ENCODE results near the gene MYO6.
A peak's percentile ranks its signal among the peaks of the same experiment; 100 is the strongest.
"Not testable (repeated sequence)": the region's sequence is repeated elsewhere in the genome, so short reads cannot be mapped to it uniquely, and the experiment has no call there.

The MYO6 gene
- 6.6 to 10.6 (median 7.6) reads per million in 3 donors for total RNA-seq

DNA sequence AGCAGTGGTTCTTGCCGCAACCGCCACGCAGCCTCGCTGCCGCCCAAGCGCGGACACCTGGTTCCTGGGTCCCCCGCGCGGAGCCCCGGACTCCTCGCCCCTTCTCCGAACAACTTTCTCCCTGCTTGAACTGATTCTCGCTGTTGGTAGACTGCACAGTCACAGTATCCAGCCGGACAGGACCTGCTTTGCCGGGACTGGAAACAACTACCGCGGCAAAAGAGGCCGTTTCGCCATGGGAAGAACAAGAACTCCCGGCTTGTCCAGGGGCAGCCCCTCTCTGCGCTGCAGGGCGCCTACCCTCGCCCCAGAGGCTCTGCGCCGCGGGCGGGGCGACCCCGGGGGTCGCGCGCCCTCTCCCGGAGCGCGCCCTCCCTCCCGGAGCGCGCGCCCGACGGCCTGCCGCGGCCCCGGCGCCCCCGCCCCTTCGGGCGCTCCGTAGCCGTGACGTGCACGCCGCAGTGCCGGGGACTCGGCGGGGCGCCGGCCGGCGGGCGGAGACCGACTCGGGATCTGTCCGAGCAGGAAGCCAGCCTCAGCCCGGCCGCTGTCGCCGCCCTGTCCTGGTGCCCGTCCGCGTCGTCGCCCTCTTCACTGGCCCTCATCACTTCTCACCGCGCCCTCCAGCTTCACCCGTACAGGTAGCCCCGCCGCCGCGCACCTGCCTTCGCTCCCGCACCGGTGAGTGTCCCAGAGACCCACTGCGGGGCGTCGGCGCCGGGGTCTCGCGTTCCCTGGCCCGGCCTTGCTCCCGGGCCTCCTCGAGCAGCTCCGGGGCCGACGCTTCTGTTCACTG lies at the start of gene MYO6:
TSS of gene MYO6 (plus strand) at position 497 of the 796 bp plus-strand sequence. CDS start 68,309 bp downstream, outside the sequence.
- Histone ChIP-seq H3K4me1 (ENCODE audit: control insufficient read depth, insufficient read depth, low read length, poor library complexity, severe bottlenecking) (peaks cover 7% of the 10 kb centered on the region), H3K36me3 (ENCODE audit: control insufficient read depth, insufficient read depth, low read length) (no peaks in the 10 kb centered on the region), H3K27me3 (replicated peaks; ENCODE audit: control insufficient read depth, insufficient read depth, low read length, poor library complexity, severe bottlenecking) (no peaks in the 10 kb centered on the region), H3K4me3 (ENCODE audit: insufficient read depth, low read depth, low read length, poor library complexity, severe bottlenecking) (peak within 1 kb of the TSS; percentile 93), H3K9me3 (ENCODE audit: control insufficient read depth, low read length) (no peaks in the 10 kb centered on the region), H3K27ac (ENCODE audit: insufficient read depth, low read length, poor library complexity, severe bottlenecking) (no peak within 1 kb of the TSS)
- DNase-seq, result peak in 2 of 3 donors; percentile 5 to 30

GRCh38 chr6:75708334-75708733 lies 40.7 kb upstream of the MYO6 start:
- H3K27me3 ChIP-seq (replicated peaks; ENCODE audit: control insufficient read depth, insufficient read depth, low read length, poor library complexity, severe bottlenecking); H3K4me3 ChIP-seq (ENCODE audit: insufficient read depth, low read depth, low read length, poor library complexity, severe bottlenecking); H3K27ac ChIP-seq (ENCODE audit: insufficient read depth, low read length, poor library complexity, severe bottlenecking); H3K9me3 ChIP-seq (ENCODE audit: control insufficient read depth, low read length); H3K4me1 ChIP-seq (ENCODE audit: control insufficient read depth, insufficient read depth, low read length, poor library complexity, severe bottlenecking); DNase-seq: not testable (repeated sequence)
- H3K36me3 ChIP-seq (ENCODE audit: control insufficient read depth, insufficient read depth, low read length), result peaks cover 22% of the 10 kb centered on the region

GRCh38 chr6:75711173-75711572 lies 37.9 kb upstream of the MYO6 start:
- Histone ChIP-seq H3K4me3 (ENCODE audit: insufficient read depth, low read depth, low read length, poor library complexity, severe bottlenecking) (no peak overlapping the region), H3K27me3 (replicated peaks; ENCODE audit: control insufficient read depth, insufficient read depth, low read length, poor library complexity, severe bottlenecking) (no peaks in the 10 kb centered on the region), H3K4me1 (ENCODE audit: control insufficient read depth, insufficient read depth, low read length, poor library complexity, severe bottlenecking) (no peaks in the 10 kb centered on the region), H3K27ac (ENCODE audit: insufficient read depth, low read length, poor library complexity, severe bottlenecking) (no peak overlapping the region), H3K9me3 (ENCODE audit: control insufficient read depth, low read length) (no peaks in the 10 kb centered on the region), H3K36me3 (ENCODE audit: control insufficient read depth, insufficient read depth, low read length) (peaks cover 46% of the 10 kb centered on the region)
- DNase-seq, result no peak

GRCh38 chr6:75719133-75719532 lies 29.9 kb upstream of the MYO6 start:
- Histone ChIP-seq H3K27me3 (replicated peaks; ENCODE audit: control insufficient read depth, insufficient read depth, low read length, poor library complexity, severe bottlenecking) (no peaks in the 10 kb centered on the region), H3K4me3 (ENCODE audit: insufficient read depth, low read depth, low read length, poor library complexity, severe bottlenecking) (no peak overlapping the region), H3K4me1 (ENCODE audit: control insufficient read depth, insufficient read depth, low read length, poor library complexity, severe bottlenecking) (no peaks in the 10 kb centered on the region), H3K36me3 (ENCODE audit: control insufficient read depth, insufficient read depth, low read length) (peaks cover 17% of the 10 kb centered on the region), H3K27ac (ENCODE audit: insufficient read depth, low read length, poor library complexity, severe bottlenecking) (no peak overlapping the region), H3K9me3 (ENCODE audit: control insufficient read depth, low read length) (no peaks in the 10 kb centered on the region)
- no peak for DNase-seq

DNA sequence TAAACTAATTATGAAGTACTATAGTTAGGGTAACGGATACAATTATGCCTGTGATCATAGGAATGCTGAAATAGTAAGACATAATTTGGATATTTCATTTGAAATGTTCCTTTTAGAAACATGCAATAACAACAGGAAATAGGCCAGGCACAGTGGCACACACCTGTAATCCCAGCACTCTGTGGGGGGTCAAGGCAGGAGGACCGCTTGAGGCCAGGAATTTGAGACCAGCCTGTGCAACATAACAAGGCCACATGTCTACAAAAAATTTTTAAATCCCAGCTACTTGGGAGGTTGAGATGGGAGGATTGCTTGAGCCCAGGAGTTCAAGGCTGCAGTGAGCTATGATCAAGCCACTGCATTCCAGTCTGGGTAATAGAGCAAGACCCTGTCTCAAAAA lies 25.7 kb upstream of the MYO6 start:
- no peak for DNase-seq
- Histone ChIP-seq H3K9me3 (ENCODE audit: control insufficient read depth, low read length) (no peaks in the 10 kb centered on the region), H3K4me1 (ENCODE audit: control insufficient read depth, insufficient read depth, low read length, poor library complexity, severe bottlenecking) (no peaks in the 10 kb centered on the region), H3K27me3 (replicated peaks; ENCODE audit: control insufficient read depth, insufficient read depth, low read length, poor library complexity, severe bottlenecking) (no peaks in the 10 kb centered on the region), H3K36me3 (ENCODE audit: control insufficient read depth, insufficient read depth, low read length) (no peaks in the 10 kb centered on the region), H3K4me3 (ENCODE audit: insufficient read depth, low read depth, low read length, poor library complexity, severe bottlenecking) (no peak overlapping the region), H3K27ac (ENCODE audit: insufficient read depth, low read length, poor library complexity, severe bottlenecking) (no peak overlapping the region)

DNA sequence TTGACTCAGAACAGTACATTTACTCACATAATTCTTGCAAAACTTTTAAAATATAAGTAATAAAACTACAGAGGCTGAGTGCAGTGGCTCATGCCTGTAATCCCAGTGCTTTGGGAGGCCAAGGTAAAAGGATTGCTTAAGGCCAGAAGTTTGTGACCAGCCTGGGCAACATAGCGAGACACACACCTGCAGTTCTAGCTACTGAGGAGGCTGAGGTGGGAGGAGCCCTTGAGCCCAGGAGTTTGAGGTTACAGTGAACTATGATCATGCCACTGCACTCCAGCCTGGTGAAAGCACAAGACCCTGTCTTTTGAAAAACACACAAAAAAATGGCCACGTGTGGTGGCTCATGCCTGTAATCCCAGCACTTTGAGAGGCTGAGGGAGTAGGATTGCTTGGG lies 21.8 kb upstream of the MYO6 start:
- no peak overlapping the region for H3K27ac ChIP-seq (ENCODE audit: insufficient read depth, low read length, poor library complexity, severe bottlenecking)
- no peak for DNase-seq
- no peaks in the 10 kb centered on the region for H3K9me3 ChIP-seq (ENCODE audit: control insufficient read depth, low read length)
- no peaks in the 10 kb centered on the region for H3K36me3 ChIP-seq (ENCODE audit: control insufficient read depth, insufficient read depth, low read length)
- H3K27me3 ChIP-seq (replicated peaks; ENCODE audit: control insufficient read depth, insufficient read depth, low read length, poor library complexity, severe bottlenecking), result no peaks in the 10 kb centered on the region
- H3K4me1 ChIP-seq (ENCODE audit: control insufficient read depth, insufficient read depth, low read length, poor library complexity, severe bottlenecking), result no peaks in the 10 kb centered on the region
- H3K4me3 ChIP-seq (ENCODE audit: insufficient read depth, low read depth, low read length, poor library complexity, severe bottlenecking), result no peak overlapping the region

DNA sequence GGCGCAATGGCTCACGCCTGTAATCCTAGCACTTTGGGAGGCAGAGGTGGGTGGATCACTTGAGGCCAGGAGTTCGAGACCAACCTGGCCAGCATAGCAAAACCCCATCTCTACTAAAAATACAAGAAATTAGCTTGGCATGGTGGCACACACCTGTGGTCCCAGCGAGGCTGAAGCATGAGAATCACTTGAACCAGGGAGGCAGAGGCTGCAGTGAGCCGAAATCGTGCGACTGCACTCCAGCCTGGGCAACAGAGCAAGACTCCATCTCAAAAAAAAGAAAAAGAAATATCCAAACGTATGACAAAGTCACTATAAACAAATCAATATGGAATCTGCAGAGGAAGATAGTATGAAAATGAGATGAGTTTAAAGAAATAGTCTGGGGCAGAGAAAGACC lies 18.0 kb upstream of the MYO6 start:
- H3K36me3 ChIP-seq (ENCODE audit: control insufficient read depth, insufficient read depth, low read length); H3K4me3 ChIP-seq (ENCODE audit: insufficient read depth, low read depth, low read length, poor library complexity, severe bottlenecking); H3K9me3 ChIP-seq (ENCODE audit: control insufficient read depth, low read length); DNase-seq; H3K27ac ChIP-seq (ENCODE audit: insufficient read depth, low read length, poor library complexity, severe bottlenecking); H3K27me3 ChIP-seq (replicated peaks; ENCODE audit: control insufficient read depth, insufficient read depth, low read length, poor library complexity, severe bottlenecking); H3K4me1 ChIP-seq (ENCODE audit: control insufficient read depth, insufficient read depth, low read length, poor library complexity, severe bottlenecking): not testable (repeated sequence)

GRCh38 chr6:75735491-75736186 lies 13.4 kb upstream of the MYO6 start:
- no peaks in the 10 kb centered on the region for H3K36me3 ChIP-seq (ENCODE audit: control insufficient read depth, insufficient read depth, low read length)
- no peaks in the 10 kb centered on the region for H3K27me3 ChIP-seq (replicated peaks; ENCODE audit: control insufficient read depth, insufficient read depth, low read length, poor library complexity, severe bottlenecking)
- H3K27ac ChIP-seq (ENCODE audit: insufficient read depth, low read length, poor library complexity, severe bottlenecking), result no peak overlapping the region
- H3K4me3 ChIP-seq (ENCODE audit: insufficient read depth, low read depth, low read length, poor library complexity, severe bottlenecking), result no peak overlapping the region
- no peaks in the 10 kb centered on the region for H3K4me1 ChIP-seq (ENCODE audit: control insufficient read depth, insufficient read depth, low read length, poor library complexity, severe bottlenecking)
- no peak for DNase-seq
- H3K9me3 ChIP-seq (ENCODE audit: control insufficient read depth, low read length), result no peaks in the 10 kb centered on the region

DNA sequence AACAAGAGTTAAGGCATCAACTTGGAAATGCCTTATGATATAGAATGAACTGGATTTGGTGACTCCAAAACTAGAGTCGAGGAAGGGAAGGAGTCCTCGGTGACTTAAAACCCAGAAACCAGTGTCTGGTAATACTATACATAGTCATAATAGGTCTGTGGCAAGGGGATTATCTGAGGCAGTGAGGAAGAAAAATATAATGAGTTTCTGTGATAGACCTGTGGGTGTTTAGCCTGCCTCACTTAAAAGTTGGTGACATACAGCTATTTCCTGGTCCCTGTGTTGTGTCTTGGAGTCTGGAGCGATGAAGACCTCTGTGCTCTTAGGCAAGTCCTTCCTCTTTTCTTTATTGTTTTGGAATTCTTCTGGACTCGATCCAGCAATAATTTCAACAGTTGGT lies 5.1 kb upstream of the MYO6 start:
- no peaks in the 10 kb centered on the region for H3K36me3 ChIP-seq (ENCODE audit: control insufficient read depth, insufficient read depth, low read length)
- no peaks in the 10 kb centered on the region for H3K4me1 ChIP-seq (ENCODE audit: control insufficient read depth, insufficient read depth, low read length, poor library complexity, severe bottlenecking)
- no peaks in the 10 kb centered on the region for H3K9me3 ChIP-seq (ENCODE audit: control insufficient read depth, low read length)
- no peak overlapping the region for H3K4me3 ChIP-seq (ENCODE audit: insufficient read depth, low read depth, low read length, poor library complexity, severe bottlenecking)
- H3K27me3 ChIP-seq (replicated peaks; ENCODE audit: control insufficient read depth, insufficient read depth, low read length, poor library complexity, severe bottlenecking), result no peaks in the 10 kb centered on the region
- no peak for DNase-seq
- no peak overlapping the region for H3K27ac ChIP-seq (ENCODE audit: insufficient read depth, low read length, poor library complexity, severe bottlenecking)

DNA sequence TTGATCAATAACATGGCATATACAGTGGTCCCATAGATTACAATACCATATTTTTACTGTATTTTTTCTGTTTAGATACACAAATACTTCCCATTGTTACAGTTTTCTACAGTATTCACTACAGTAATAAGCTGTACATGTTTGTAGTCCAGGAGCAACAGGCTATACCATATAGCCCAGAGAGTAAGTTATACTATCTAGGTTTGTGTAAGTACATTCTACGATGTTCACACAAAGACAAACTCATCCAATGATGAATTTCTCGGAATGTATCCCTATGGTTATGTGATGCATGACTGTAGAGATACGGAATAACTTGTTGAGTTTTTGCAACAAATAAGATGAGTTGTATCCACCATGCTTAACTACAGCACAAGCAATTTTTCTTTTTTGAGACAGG lies 3.6 kb upstream of the MYO6 start:
- H3K4me3 ChIP-seq (ENCODE audit: insufficient read depth, low read depth, low read length, poor library complexity, severe bottlenecking), result no peak overlapping the region
- peaks cover 7% of the 10 kb centered on the region for H3K4me1 ChIP-seq (ENCODE audit: control insufficient read depth, insufficient read depth, low read length, poor library complexity, severe bottlenecking)
- H3K27me3 ChIP-seq (replicated peaks; ENCODE audit: control insufficient read depth, insufficient read depth, low read length, poor library complexity, severe bottlenecking), result no peaks in the 10 kb centered on the region
- H3K36me3 ChIP-seq (ENCODE audit: control insufficient read depth, insufficient read depth, low read length), result no peaks in the 10 kb centered on the region
- H3K9me3 ChIP-seq (ENCODE audit: control insufficient read depth, low read length), result no peaks in the 10 kb centered on the region
- H3K27ac ChIP-seq (ENCODE audit: insufficient read depth, low read length, poor library complexity, severe bottlenecking), result no peak overlapping the region
- DNase-seq, result no peak

Measured in effector memory CD4-positive, alpha-beta T cell (primary cell).